K562 (cell line): ENCODE results near the gene PSMG3. TPM values are rescaled to one million over a fixed set of nuclear protein-coding genes. Genes with fewer than 3 reads are reported as not detected.
A peak's percentile ranks its signal among the peaks of the same experiment; 100 is the strongest.

Experiments
- ESRRA ChIP-seq: fragments of 450-650 bp; IDR thresholded peaks from 2 replicates; pipeline ENCODE4 v1.6.1; 2014; ENCODE audit warnings: low read depth, mild to moderate bottlenecking, moderate library complexity, borderline replicate concordance
- MAX ChIP-seq: sonication (generic); formaldehyde crosslinking; IDR thresholded peaks from 2 replicates; pipeline ENCODE4 v1.9.0; 2022; ENCODE audit warnings: mild to moderate bottlenecking, missing genetic modification reagents
- MGA ChIP-seq: fragments of 450-650 bp; IDR thresholded peaks from 2 replicates; pipeline ENCODE4 v1.6.1; 2016; ENCODE audit warnings: mild to moderate bottlenecking, moderate library complexity
- MNT ChIP-seq, 2 experiments: fragments of 450-650 bp; conservative IDR thresholded peaks; 2 replicates each; pipeline ENCODE4 v1.6.1; 2017; ENCODE audit warnings: mild to moderate bottlenecking in 2 of 2, moderate library complexity in 2 of 2
- NR2C2 ChIP-seq, 2 experiments: fragments of 200-800 bp in 1 of 2; sonication (Bioruptor generic) in 1 of 2; sonication (generic) in 1 of 2; formaldehyde crosslinking in 1 of 2; IDR thresholded peaks; 2 replicates each; pipeline versions ENCODE4 v1.6.1 to v1.8.0; 2016 to 2022; ENCODE audit warnings: mild to moderate bottlenecking in 1 of 2, missing compliant biosample characterization in 1 of 2, missing genetic modification characterization in 1 of 2, missing genetic modification reagents in 1 of 2
- SAFB ChIP-seq: fragments of 200-400 bp; formaldehyde crosslinking; IDR thresholded peaks from 2 replicates; pipeline ENCODE4 v1.6.1; 2017; ENCODE audit warnings: low read depth, low read length, borderline replicate concordance
- SAP30 ChIP-seq: fragments of 200-600 bp; sonication (generic); IDR thresholded peaks from 2 replicates; pipeline ENCODE4 v1.6.1; 2012; ENCODE audit warnings: borderline replicate concordance, low read depth, mild to moderate bottlenecking, moderate library complexity, low read length, control low read depth, inconsistent platforms; ENCODE audit not compliant: insufficient read depth, poor library complexity, severe bottlenecking
- USF1 ChIP-seq: sonication (generic); formaldehyde crosslinking; IDR thresholded peaks from 2 replicates; pipeline ENCODE4 v1.9.0; 2022; ENCODE audit warnings: mild to moderate bottlenecking, missing genetic modification reagents
- ZNF384 ChIP-seq: IDR thresholded peaks from 2 replicates; pipeline ENCODE4 v1.6.1; 2012; ENCODE audit warnings: low read depth, low read length, improper control_type of control experiment
- polyA plus RNA-seq, 8 experiments: library from polyadenylated mRNA; depleted of rRNA in 4 of 8; stranded (reverse) in 5 of 8; unstranded in 3 of 8; fragments of >200 nt; fragmentation: Nextera tagmentation in 2 of 8; fragmentation: Illumina TruSeq in 1 of 8; extraction: Ambion mirVana in 2 of 8; extraction: Trizol in 1 of 8; gene quantifications; 2 replicates each; pipeline versions ENCODE4 v1.2.1 to v1.2.3, GENCODE V29; 2011 to 2014; ENCODE audit warnings: inconsistent platforms in 1 of 8, missing spikeins in 1 of 8
- total RNA-seq, 7 experiments: library from RNA; depleted of rRNA in 6 of 7; stranded (reverse); fragments of >200 nt in 6 of 7; fragmentation: Illumina TruSeq in 2 of 7; extraction: Trizol in 2 of 7; gene quantifications; 2 replicates each; pipeline versions ENCODE4 v1.2.1 to v1.2.3, GENCODE V29; 2011 to 2021; ENCODE audit warnings: low replicate concordance in 1 of 7

Gene PSMG3
- total and polyA plus RNA-seq, 9 of the 15 experiments (the other 6 are each of a cell fraction or from before 2014, with no cell fraction given): 34.8 to 122 (median 80.1) TPM

- no peak for TF ChIP-seq ESRRA
- peak; percentile 96 for TF ChIP-seq SAFB
- TF ChIP-seq MGA: peak; percentile 61
- peak; percentile 51 for TF ChIP-seq SAP30
- TF ChIP-seq MNT (conservative IDR thresholded peaks at IDR 0.05): peak in 1 of 2 experiments; percentile 43; a peak in 1 of 4 replicates
- no peak for TF ChIP-seq ZNF384
- TF ChIP-seq USF1 (CRISPR knock-in tag): 0 out of 2 replicates have a peak, but pooled peaks have one; percentile 44
- peak; percentile 54; the same call in 1 of the 2 replicates for TF ChIP-seq MAX (CRISPR knock-in tag)
- 0 out of 2 replicates have a peak, but pooled peaks have one; percentile 30 for TF ChIP-seq NR2C2 (CRISPR knock-in tag; IDR thresholded peaks at IDR 0.05)
- TF ChIP-seq NR2C2 (tag; IDR thresholded peaks at IDR 0.05): no peak
Observed at GRCh38 chr7:1531263-1531978, 38.4 kb downstream of the PSMG3 start (continued).
